HS-27A (cell line): ENCODE data around the gene SLCO4A1.

Experiments
- DNase-seq: peaks from one replicate; pipeline ENCODE4 v3.0.0-alpha.2; 2012; ENCODE audit warnings: low read depth, missing footprints

The SLCO4A1 gene

GRCh38 chr20:62653373-62653772 is 11.1 kb downstream of the SLCO4A1 start:
- no peak for DNase-seq

- no peak for DNase-seq
These were observed 11.8 kb downstream of the SLCO4A1 start for GRCh38 chr20:62653951-62654685.

- DNase-seq: no peak
These were observed 13.2 kb downstream of the SLCO4A1 start for GRCh38 chr20:62655282-62656196.

- no peak for DNase-seq
These were observed 14.1 kb downstream of the SLCO4A1 start for GRCh38 chr20:62656197-62656918.

- DNase-seq: no peak
These were observed 14.8 kb downstream of the SLCO4A1 start for GRCh38 chr20:62656919-62657588.

GRCh38 chr20:62657589-62657942 is 15.3 kb downstream of the SLCO4A1 start:
- no peak for DNase-seq

GRCh38 chr20:62657956-62658355 is 15.7 kb downstream of the SLCO4A1 start:
- no peak for DNase-seq

- DNase-seq: no peak
These were observed 16.4 kb downstream of the SLCO4A1 start for GRCh38 chr20:62658593-62659178.

GRCh38 chr20:62659488-62660239 is 17.4 kb downstream of the SLCO4A1 start:
- DNase-seq: no peak

- no peak for DNase-seq
These were observed 17.9 kb downstream of the SLCO4A1 start for GRCh38 chr20:62660240-62660615.

- DNase-seq: no peak
These were observed 18.5 kb downstream of the SLCO4A1 start for GRCh38 chr20:62660768-62661167.

- DNase-seq: no peak
These were observed 19.3 kb downstream of the SLCO4A1 start for GRCh38 chr20:62661647-62662046.

- DNase-seq: no peak
These were observed 20.1 kb downstream of the SLCO4A1 start for GRCh38 chr20:62662422-62662821.

- no peak for DNase-seq
These were observed 21.1 kb downstream of the SLCO4A1 start for GRCh38 chr20:62663145-62664018.

- no peak for DNase-seq
These were observed 22.0 kb downstream of the SLCO4A1 start for GRCh38 chr20:62664019-62664971.

GRCh38 chr20:62665153-62665754 is 23.0 kb downstream of the SLCO4A1 start:
- DNase-seq: no peak

GRCh38 chr20:62665826-62666735 is 23.8 kb downstream of the SLCO4A1 start:
- no peak for DNase-seq
